Gastrocnemius medialis (tissue), 4 donors: ENCODE data around the gene MBNL2.

ENCODE experiments used
- POLR2A ChIP-seq, 2 donors: fragments of 450-650 bp; IDR thresholded peaks; one replicate each; pipeline ENCODE4 v1.6.1; 2017; ENCODE audit warnings: antibody characterized with exemption in 2 of 2, mild to moderate bottlenecking in 2 of 2, moderate library complexity in 2 of 2
- TF ChIP-seq, protein P1 (sequence below), 5 experiments: fragments of 450-650 bp in 3 of 5; fragments of 200-600 bp in 2 of 5; sonication (generic) in 2 of 5; IDR thresholded peaks in 4 of 5; conservative IDR thresholded peaks in 1 of 5; 1 replicate in 4 of 5; 2 replicates in 1 of 5; pipeline ENCODE4 v1.5.1; 2016 to 2019; ENCODE audit warnings: antibody characterized with exemption in 5 of 5, mild to moderate bottlenecking in 3 of 5, moderate library complexity in 3 of 5

GRCh38 chr13:97254816-97255215, 32.7 kb downstream of the MBNL2 start:
- TF ChIP-seq, protein P1, sequence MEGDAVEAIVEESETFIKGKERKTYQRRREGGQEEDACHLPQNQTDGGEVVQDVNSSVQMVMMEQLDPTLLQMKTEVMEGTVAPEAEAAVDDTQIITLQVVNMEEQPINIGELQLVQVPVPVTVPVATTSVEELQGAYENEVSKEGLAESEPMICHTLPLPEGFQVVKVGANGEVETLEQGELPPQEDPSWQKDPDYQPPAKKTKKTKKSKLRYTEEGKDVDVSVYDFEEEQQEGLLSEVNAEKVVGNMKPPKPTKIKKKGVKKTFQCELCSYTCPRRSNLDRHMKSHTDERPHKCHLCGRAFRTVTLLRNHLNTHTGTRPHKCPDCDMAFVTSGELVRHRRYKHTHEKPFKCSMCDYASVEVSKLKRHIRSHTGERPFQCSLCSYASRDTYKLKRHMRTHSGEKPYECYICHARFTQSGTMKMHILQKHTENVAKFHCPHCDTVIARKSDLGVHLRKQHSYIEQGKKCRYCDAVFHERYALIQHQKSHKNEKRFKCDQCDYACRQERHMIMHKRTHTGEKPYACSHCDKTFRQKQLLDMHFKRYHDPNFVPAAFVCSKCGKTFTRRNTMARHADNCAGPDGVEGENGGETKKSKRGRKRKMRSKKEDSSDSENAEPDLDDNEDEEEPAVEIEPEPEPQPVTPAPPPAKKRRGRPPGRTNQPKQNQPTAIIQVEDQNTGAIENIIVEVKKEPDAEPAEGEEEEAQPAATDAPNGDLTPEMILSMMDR (IDR thresholded peaks at IDR 0.05 in 4 of 5, conservative IDR thresholded peaks at IDR 0.05 in 1 of 5) = no peak
- no peak for TF ChIP-seq POLR2A (IDR thresholded peaks at IDR 0.05)
